Keratinocyte (primary cell): ENCODE measurements around the gene GYS2.

Experiments
- CTCF ChIP-seq, 3 experiments: IDR thresholded peaks in 1 of 3; conservative IDR thresholded peaks in 1 of 3; optimal IDR thresholded peaks in 1 of 3; 2 replicates in 2 of 3; 3 replicates in 1 of 3; pipeline versions ENCODE3 to v1.5.1; 2011; ENCODE audit warnings: low read length in 3 of 3, mild to moderate bottlenecking in 3 of 3, moderate library complexity in 2 of 3, control low read depth in 1 of 3, inconsistent platforms in 1 of 3; ENCODE audit not compliant: insufficient read depth in 2 of 3; ENCODE audit errors: extremely low read depth in 1 of 3
- EZH2 ChIP-seq: IDR thresholded peaks from one replicate; pipeline ENCODE4 v1.6.1; 2012; ENCODE audit warnings: inconsistent platforms, mild to moderate bottlenecking, low read length, moderate library complexity

GRCh38 chr12:21644516-21644915 is 39.9 kb upstream of the GYS2 start:
- TF ChIP-seq CTCF (optimal IDR thresholded peaks at IDR 0.05 in 1 of 3, IDR thresholded peaks at IDR 0.05 in 1 of 3, conservative IDR thresholded peaks at IDR 0.05 in 1 of 3; ENCODE audit: extremely low read depth in 1 of 3, insufficient read depth in 2 of 3, low read length in 3 of 3) (no peak), EZH2 (no peak)
